H1 (cell line): ENCODE results near the gene IL1RL1. TPM values are rescaled to one million over a fixed set of nuclear protein-coding genes. Genes with fewer than 3 reads are reported as not detected.

Experiments used
- SIN3A ChIP-seq, 2 experiments: IDR thresholded peaks in 1 of 2; conservative IDR thresholded peaks in 1 of 2; 2 replicates each; pipeline ENCODE4 v1.6.1; 2011 to 2012; ENCODE audit warnings: low read length in 2 of 2, improper control_type of control experiment in 1 of 2, low read depth in 1 of 2, mild to moderate bottlenecking in 1 of 2
- SIRT6 ChIP-seq: IDR thresholded peaks from one replicate; pipeline ENCODE4 v1.7.1; 2012; ENCODE audit warnings: low read length, inconsistent platforms
- polyA plus RNA-seq, 7 experiments: library from polyadenylated mRNA; depleted of rRNA in 3 of 7; stranded (reverse) in 5 of 7; unstranded in 2 of 7; fragments of >200 nt in 5 of 7; fragments of 200-250 nt in 2 of 7; gene quantifications; 1 replicate in 5 of 7; 2 replicates in 1 of 7; 4 replicates in 1 of 7; pipeline versions ENCODE4 v1.2.1 to v1.2.3, GENCODE V29; 2011 to 2013; ENCODE audit warnings: missing spikeins in 2 of 7, mixed read lengths in 2 of 7
- total RNA-seq: library from RNA; stranded (reverse); fragmentation: NEBNext Ultra II Directional; extraction: Animal tissue kit (Norgen Biotek cat#: 25700); gene quantifications from 2 replicates; pipeline ENCODE4 v1.2.1, GENCODE V29; 2021
- TF ChIP-seq, protein P1 (sequence below): fragments of 300-600 bp; sonication (generic); IDR thresholded peaks from 2 replicates; pipeline ENCODE4 v1.7.1; 2012; ENCODE audit warnings: low read length, moderate library complexity, mild to moderate bottlenecking, inconsistent platforms; ENCODE audit not compliant: insufficient replicate concordance

Gene IL1RL1
- total and polyA plus RNA-seq, 2 of the 8 experiments (the other 6 are each of a cell fraction or from before 2014, with no cell fraction given), result not detected

DNA sequence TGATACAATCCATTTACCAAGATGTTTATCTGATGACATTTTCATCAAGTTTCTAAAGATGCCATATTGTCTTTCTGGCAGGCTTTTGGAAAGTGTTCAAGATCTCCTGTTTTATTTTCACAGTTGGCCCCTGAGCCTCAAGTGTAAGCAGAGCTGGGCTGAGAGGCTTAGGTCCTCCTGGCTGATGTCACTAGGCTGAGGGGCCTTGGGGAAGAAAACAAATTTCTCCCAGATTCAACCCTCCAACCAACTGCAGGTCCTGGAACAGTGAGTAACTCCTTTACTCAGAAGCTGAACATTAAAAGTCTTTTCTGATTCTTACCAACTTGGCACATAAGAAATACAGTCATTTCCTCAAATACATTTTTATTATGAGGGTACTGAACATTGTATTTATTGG lies 14.9 kb upstream of the IL1RL1 start (continued):
- TF ChIP-seq, protein P1, sequence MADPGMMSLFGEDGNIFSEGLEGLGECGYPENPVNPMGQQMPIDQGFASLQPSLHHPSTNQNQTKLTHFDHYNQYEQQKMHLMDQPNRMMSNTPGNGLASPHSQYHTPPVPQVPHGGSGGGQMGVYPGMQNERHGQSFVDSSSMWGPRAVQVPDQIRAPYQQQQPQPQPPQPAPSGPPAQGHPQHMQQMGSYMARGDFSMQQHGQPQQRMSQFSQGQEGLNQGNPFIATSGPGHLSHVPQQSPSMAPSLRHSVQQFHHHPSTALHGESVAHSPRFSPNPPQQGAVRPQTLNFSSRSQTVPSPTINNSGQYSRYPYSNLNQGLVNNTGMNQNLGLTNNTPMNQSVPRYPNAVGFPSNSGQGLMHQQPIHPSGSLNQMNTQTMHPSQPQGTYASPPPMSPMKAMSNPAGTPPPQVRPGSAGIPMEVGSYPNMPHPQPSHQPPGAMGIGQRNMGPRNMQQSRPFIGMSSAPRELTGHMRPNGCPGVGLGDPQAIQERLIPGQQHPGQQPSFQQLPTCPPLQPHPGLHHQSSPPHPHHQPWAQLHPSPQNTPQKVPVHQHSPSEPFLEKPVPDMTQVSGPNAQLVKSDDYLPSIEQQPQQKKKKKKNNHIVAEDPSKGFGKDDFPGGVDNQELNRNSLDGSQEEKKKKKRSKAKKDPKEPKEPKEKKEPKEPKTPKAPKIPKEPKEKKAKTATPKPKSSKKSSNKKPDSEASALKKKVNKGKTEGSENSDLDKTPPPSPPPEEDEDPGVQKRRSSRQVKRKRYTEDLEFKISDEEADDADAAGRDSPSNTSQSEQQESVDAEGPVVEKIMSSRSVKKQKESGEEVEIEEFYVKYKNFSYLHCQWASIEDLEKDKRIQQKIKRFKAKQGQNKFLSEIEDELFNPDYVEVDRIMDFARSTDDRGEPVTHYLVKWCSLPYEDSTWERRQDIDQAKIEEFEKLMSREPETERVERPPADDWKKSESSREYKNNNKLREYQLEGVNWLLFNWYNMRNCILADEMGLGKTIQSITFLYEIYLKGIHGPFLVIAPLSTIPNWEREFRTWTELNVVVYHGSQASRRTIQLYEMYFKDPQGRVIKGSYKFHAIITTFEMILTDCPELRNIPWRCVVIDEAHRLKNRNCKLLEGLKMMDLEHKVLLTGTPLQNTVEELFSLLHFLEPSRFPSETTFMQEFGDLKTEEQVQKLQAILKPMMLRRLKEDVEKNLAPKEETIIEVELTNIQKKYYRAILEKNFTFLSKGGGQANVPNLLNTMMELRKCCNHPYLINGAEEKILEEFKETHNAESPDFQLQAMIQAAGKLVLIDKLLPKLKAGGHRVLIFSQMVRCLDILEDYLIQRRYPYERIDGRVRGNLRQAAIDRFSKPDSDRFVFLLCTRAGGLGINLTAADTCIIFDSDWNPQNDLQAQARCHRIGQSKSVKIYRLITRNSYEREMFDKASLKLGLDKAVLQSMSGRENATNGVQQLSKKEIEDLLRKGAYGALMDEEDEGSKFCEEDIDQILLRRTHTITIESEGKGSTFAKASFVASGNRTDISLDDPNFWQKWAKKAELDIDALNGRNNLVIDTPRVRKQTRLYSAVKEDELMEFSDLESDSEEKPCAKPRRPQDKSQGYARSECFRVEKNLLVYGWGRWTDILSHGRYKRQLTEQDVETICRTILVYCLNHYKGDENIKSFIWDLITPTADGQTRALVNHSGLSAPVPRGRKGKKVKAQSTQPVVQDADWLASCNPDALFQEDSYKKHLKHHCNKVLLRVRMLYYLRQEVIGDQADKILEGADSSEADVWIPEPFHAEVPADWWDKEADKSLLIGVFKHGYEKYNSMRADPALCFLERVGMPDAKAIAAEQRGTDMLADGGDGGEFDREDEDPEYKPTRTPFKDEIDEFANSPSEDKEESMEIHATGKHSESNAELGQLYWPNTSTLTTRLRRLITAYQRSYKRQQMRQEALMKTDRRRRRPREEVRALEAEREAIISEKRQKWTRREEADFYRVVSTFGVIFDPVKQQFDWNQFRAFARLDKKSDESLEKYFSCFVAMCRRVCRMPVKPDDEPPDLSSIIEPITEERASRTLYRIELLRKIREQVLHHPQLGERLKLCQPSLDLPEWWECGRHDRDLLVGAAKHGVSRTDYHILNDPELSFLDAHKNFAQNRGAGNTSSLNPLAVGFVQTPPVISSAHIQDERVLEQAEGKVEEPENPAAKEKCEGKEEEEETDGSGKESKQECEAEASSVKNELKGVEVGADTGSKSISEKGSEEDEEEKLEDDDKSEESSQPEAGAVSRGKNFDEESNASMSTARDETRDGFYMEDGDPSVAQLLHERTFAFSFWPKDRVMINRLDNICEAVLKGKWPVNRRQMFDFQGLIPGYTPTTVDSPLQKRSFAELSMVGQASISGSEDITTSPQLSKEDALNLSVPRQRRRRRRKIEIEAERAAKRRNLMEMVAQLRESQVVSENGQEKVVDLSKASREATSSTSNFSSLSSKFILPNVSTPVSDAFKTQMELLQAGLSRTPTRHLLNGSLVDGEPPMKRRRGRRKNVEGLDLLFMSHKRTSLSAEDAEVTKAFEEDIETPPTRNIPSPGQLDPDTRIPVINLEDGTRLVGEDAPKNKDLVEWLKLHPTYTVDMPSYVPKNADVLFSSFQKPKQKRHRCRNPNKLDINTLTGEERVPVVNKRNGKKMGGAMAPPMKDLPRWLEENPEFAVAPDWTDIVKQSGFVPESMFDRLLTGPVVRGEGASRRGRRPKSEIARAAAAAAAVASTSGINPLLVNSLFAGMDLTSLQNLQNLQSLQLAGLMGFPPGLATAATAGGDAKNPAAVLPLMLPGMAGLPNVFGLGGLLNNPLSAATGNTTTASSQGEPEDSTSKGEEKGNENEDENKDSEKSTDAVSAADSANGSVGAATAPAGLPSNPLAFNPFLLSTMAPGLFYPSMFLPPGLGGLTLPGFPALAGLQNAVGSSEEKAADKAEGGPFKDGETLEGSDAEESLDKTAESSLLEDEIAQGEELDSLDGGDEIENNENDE, result no peak
- TF ChIP-seq SIN3A (conservative IDR thresholded peaks at IDR 0.05 in 1 of 2, IDR thresholded peaks at IDR 0.05 in 1 of 2; ENCODE audit: low read depth in 1 of 2, low read length in 2 of 2) (no peak), SIRT6 (no peak)
